HEK293 (cell line): ENCODE measurements around the gene RAB3C.

Source experiments
- CTCF ChIA-PET: fragments of 350-600 bp; formaldehyde crosslinking; extraction: SDS; loops from one replicate; lab custom pipeline; 2021; ENCODE audit warnings: antibody characterized with exemption; lab: Yijun Ruan, JAX
- POLR2A ChIA-PET: fragments of 300-600 bp; formaldehyde crosslinking; extraction: SDS; loops from one replicate; lab custom pipeline; 2020; ENCODE audit warnings: antibody characterized with exemption, inconsistent platforms; lab: Yijun Ruan, JAX
- H3K27ac ChIP-seq: fragments of 200-500 bp; sonication (Bioruptor generic); 2 replicates; pipeline ENCODE4 v1.5.1; 2014; ENCODE audit warnings: low read depth, low read length, control low read depth, inconsistent platforms; ENCODE audit errors: extremely low read depth
- H3K36me3 ChIP-seq, 2 experiments: fragments of 200-500 bp in 1 of 2; sonication (Bioruptor generic) in 1 of 2; 1 replicate in 1 of 2; 2 replicates in 1 of 2; pipeline ENCODE4 v1.5.1; 2014 to 2017; ENCODE audit warnings: inconsistent platforms in 2 of 2, low read length in 2 of 2; ENCODE audit not compliant: control insufficient read depth in 2 of 2, insufficient read depth in 1 of 2
- H3K4me1 ChIP-seq: fragments of 200-500 bp; sonication (Bioruptor generic); 2 replicates; pipeline ENCODE4 v1.5.1; 2014; ENCODE audit warnings: mild to moderate bottlenecking, low read length, inconsistent platforms; ENCODE audit not compliant: control insufficient read depth, insufficient read depth
- H3K4me3 ChIP-seq: 2 replicates; pipeline ENCODE4 v1.5.1; 2011; ENCODE audit warnings: low read depth, mild to moderate bottlenecking, control low read depth, low read length, moderate library complexity
- H3K9me3 ChIP-seq: fragments of 200-500 bp; sonication (Bioruptor generic); 2 replicates; pipeline ENCODE4 v1.5.1; 2014; ENCODE audit warnings: low read depth, low read length, inconsistent platforms; ENCODE audit not compliant: control insufficient read depth, insufficient read depth
- BCL11B ChIP-seq: fragments of 450-650 bp; formaldehyde crosslinking; IDR thresholded peaks from 2 replicates; pipeline ENCODE4 v1.5.1; 2016; ENCODE audit warnings: low read depth, missing biosample characterization, missing genetic modification characterization
- GLI4 ChIP-seq: fragments of 450-650 bp; formaldehyde crosslinking; IDR thresholded peaks from 2 replicates; pipeline ENCODE4 v1.5.1; 2016; ENCODE audit warnings: missing biosample characterization, missing genetic modification characterization
- KLF7 ChIP-seq: fragments of 450-650 bp; formaldehyde crosslinking; IDR thresholded peaks from 2 replicates; pipeline ENCODE4 v1.5.1; 2016; ENCODE audit warnings: missing biosample characterization, missing genetic modification characterization, borderline replicate concordance
- MYNN ChIP-seq: fragments of 450-650 bp; formaldehyde crosslinking; IDR thresholded peaks from 2 replicates; pipeline ENCODE4 v1.5.1; 2016; ENCODE audit warnings: missing biosample characterization, missing genetic modification characterization, borderline replicate concordance
- MZF1 ChIP-seq: fragments of 450-650 bp; formaldehyde crosslinking; IDR thresholded peaks from 2 replicates; pipeline ENCODE4 v1.5.1; 2017; ENCODE audit warnings: missing biosample characterization, missing genetic modification characterization, borderline replicate concordance
- RBAK ChIP-seq: fragments of 450-650 bp; formaldehyde crosslinking; IDR thresholded peaks from 2 replicates; pipeline ENCODE4 v1.5.1; 2016; ENCODE audit warnings: missing biosample characterization, missing genetic modification characterization
- REST ChIP-seq: fragments of 450-650 bp; formaldehyde crosslinking; IDR thresholded peaks from 2 replicates; pipeline ENCODE4 v1.5.1; 2016; ENCODE audit warnings: missing biosample characterization, missing genetic modification characterization
- ZNF19 ChIP-seq: fragments of 450-650 bp; formaldehyde crosslinking; IDR thresholded peaks from 2 replicates; pipeline ENCODE4; 2016; ENCODE audit warnings: missing biosample characterization, missing genetic modification characterization, low read depth
- ZNF366 ChIP-seq: fragments of 450-650 bp; formaldehyde crosslinking; conservative IDR thresholded peaks from 2 replicates; pipeline ENCODE4 v1.5.1; 2016; ENCODE audit warnings: missing biosample characterization, missing genetic modification characterization
- ZNF529 ChIP-seq: fragments of 450-650 bp; formaldehyde crosslinking; IDR thresholded peaks from 2 replicates; pipeline ENCODE4 v1.5.1; 2017; ENCODE audit warnings: missing genetic modification characterization, missing biosample characterization; ENCODE audit not compliant: insufficient replicate concordance
- ZNF555 ChIP-seq: fragments of 450-650 bp; formaldehyde crosslinking; conservative IDR thresholded peaks from 2 replicates; pipeline ENCODE4 v1.5.1; 2017; ENCODE audit warnings: missing biosample characterization, mild to moderate bottlenecking, missing genetic modification characterization, inconsistent platforms
- ZNF610 ChIP-seq: fragments of 450-650 bp; formaldehyde crosslinking; IDR thresholded peaks from 2 replicates; pipeline ENCODE4 v1.5.1; 2016; ENCODE audit warnings: missing biosample characterization, missing genetic modification characterization, borderline replicate concordance
- ZNF654 ChIP-seq: fragments of 450-650 bp; formaldehyde crosslinking; IDR thresholded peaks from 2 replicates; pipeline ENCODE4 v1.5.1; 2016; ENCODE audit warnings: low read depth, missing biosample characterization, missing genetic modification characterization
- ZNF707 ChIP-seq: fragments of 450-650 bp; formaldehyde crosslinking; IDR thresholded peaks from 2 replicates; pipeline ENCODE4 v1.5.1; 2016; ENCODE audit warnings: missing biosample characterization, missing genetic modification characterization
- ZSCAN16 ChIP-seq: fragments of 450-650 bp; formaldehyde crosslinking; IDR thresholded peaks from 2 replicates; pipeline ENCODE4 v1.5.1; 2016; ENCODE audit warnings: missing biosample characterization, missing genetic modification characterization
- TF ChIP-seq, protein P1 (sequence below): fragments of 450-650 bp; formaldehyde crosslinking; IDR thresholded peaks from 2 replicates; pipeline ENCODE4; 2016; ENCODE audit warnings: missing biosample characterization, missing genetic modification characterization
- TF ChIP-seq, protein P2 (sequence below): fragments of 450-650 bp; formaldehyde crosslinking; IDR thresholded peaks from 2 replicates; pipeline ENCODE4 v1.5.1; 2016; ENCODE audit warnings: missing biosample characterization, missing genetic modification characterization
- TF ChIP-seq, protein P3 (sequence below): fragments of 450-650 bp; formaldehyde crosslinking; IDR thresholded peaks from 2 replicates; pipeline ENCODE4 v1.5.1; 2017; ENCODE audit warnings: missing biosample characterization, mild to moderate bottlenecking, missing genetic modification characterization, moderate library complexity

RAB3C gene

DNA sequence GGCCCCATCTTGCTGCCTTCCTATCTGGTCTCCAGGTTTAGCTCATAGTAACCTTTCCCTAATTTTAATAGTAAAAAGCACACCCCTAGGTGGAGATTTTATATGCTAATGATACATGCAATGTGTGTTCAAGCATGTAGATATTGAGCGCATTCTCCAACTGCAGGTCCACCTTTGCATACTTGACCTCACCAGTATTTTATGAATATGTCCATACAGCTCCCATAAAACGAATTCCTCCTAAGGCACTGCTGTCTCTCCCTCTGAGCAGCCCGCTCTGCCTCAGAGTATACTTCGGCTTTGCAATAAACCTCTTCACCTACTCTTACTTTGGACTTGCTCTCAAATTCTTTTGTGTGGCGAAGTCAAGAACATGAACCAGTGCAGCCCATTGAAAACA is 153.3 kb downstream of the RAB3C start:
- CTCF ChIA-PET: no interaction called here
- no peak overlapping the region for H3K27ac ChIP-seq
- no peak overlapping the region for H3K4me3 ChIP-seq
- POLR2A ChIA-PET: no interaction called here
- H3K9me3 ChIP-seq: no peaks in the 10 kb centered on the region
- H3K4me1 ChIP-seq: no peaks in the 10 kb centered on the region
- TF ChIP-seq KLF7 (tag by site-specific recombination): no peak
- TF ChIP-seq BCL11B (tag by site-specific recombination): no peak
- no peak for TF ChIP-seq ZNF366 (tag by site-specific recombination)
- TF ChIP-seq MZF1: no peak
- no peak for TF ChIP-seq ZSCAN16 (tag by site-specific recombination)
- TF ChIP-seq ZNF19 (tag by site-specific recombination): no peak
- no peak for TF ChIP-seq ZNF707 (tag by site-specific recombination)
- TF ChIP-seq, protein P1, sequence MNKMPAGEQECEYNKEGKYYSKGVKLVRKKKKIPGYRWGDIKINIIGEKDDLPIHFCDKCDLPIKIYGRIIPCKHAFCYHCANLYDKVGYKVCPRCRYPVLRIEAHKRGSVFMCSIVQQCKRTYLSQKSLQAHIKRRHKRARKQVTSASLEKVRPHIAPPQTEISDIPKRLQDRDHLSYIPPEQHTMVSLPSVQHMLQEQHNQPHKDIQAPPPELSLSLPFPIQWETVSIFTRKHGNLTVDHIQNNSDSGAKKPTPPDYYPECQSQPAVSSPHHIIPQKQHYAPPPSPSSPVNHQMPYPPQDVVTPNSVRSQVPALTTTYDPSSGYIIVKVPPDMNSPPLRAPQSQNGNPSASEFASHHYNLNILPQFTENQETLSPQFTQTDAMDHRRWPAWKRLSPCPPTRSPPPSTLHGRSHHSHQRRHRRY: no peak
- TF ChIP-seq MYNN: no peak
- TF ChIP-seq GLI4 (tag by site-specific recombination): no peak
- TF ChIP-seq ZNF555 (tag by site-specific recombination): no peak
- no peak for TF ChIP-seq ZNF529
- H3K36me3 ChIP-seq: no peaks in the 10 kb centered on the region

- H3K36me3 ChIP-seq: no peaks in the 10 kb centered on the region
- no peaks in the 10 kb centered on the region for H3K9me3 ChIP-seq
- POLR2A ChIA-PET: no interaction called here
- no peak overlapping the region for H3K4me3 ChIP-seq
- H3K4me1 ChIP-seq: no peaks in the 10 kb centered on the region
- CTCF ChIA-PET: interaction anchor here (0.6 to 1.8 kb wide), 2 partner anchors 12 to 73 kb away, joined by 4 to 5 read pairs; no protein-coding TSS in a partner anchor
- TF ChIP-seq ZNF654 (tag by site-specific recombination): no peak
- no peak overlapping the region for H3K27ac ChIP-seq
Measured at GRCh38 chr5:58737671-58738070, 154.8 kb downstream of the RAB3C start.

- CTCF ChIA-PET: interaction anchor here (0.6 to 1.8 kb wide), 2 partner anchors 11 to 72 kb away, joined by 4 to 5 read pairs; no protein-coding TSS in a partner anchor
- H3K36me3 ChIP-seq: no peaks in the 10 kb centered on the region
- no peak overlapping the region for H3K4me3 ChIP-seq
- no peaks in the 10 kb centered on the region for H3K4me1 ChIP-seq
- H3K27ac ChIP-seq: no peak overlapping the region
- no peak for TF ChIP-seq ZNF610 (tag by site-specific recombination)
- TF ChIP-seq, protein P2, sequence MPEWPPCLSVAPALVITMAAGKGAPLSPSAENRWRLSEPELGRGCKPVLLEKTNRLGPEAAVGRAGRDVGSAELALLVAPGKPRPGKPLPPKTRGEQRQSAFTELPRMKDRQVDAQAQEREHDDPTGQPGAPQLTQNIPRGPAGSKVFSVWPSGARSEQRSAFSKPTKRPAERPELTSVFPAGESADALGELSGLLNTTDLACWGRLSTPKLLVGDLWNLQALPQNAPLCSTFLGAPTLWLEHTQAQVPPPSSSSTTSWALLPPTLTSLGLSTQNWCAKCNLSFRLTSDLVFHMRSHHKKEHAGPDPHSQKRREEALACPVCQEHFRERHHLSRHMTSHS (tag by site-specific recombination): no peak
- no peak for TF ChIP-seq RBAK (tag by site-specific recombination)
- no peak for TF ChIP-seq ZSCAN16 (tag by site-specific recombination)
- TF ChIP-seq, protein P3, sequence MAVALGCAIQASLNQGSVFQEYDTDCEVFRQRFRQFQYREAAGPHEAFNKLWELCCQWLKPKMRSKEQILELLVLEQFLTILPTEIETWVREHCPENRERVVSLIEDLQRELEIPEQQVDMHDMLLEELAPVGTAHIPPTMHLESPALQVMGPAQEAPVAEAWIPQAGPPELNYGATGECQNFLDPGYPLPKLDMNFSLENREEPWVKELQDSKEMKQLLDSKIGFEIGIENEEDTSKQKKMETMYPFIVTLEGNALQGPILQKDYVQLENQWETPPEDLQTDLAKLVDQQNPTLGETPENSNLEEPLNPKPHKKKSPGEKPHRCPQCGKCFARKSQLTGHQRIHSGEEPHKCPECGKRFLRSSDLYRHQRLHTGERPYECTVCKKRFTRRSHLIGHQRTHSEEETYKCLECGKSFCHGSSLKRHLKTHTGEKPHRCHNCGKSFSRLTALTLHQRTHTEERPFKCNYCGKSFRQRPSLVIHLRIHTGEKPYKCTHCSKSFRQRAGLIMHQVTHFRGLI (tag by site-specific recombination): no peak
- TF ChIP-seq REST (tag by site-specific recombination): no peak
- H3K9me3 ChIP-seq: no peaks in the 10 kb centered on the region
- POLR2A ChIA-PET: no interaction called here
Measured at GRCh38 chr5:58738336-58738735, 155.5 kb downstream of the RAB3C start.
